HL-60 (cell line): ENCODE results near the gene LRRC43.

Source experiments
- DNase-seq, 2 experiments: peaks; one replicate each; pipeline ENCODE4 v3.0.0-alpha.2; 2010 to 2020; ENCODE audit warnings: low read depth in 1 of 2, low spot score in 1 of 2
- H3K27ac ChIP-seq: fragments of 250-450 bp; sonication (Bioruptor Pico); replicated peaks from 2 replicates; pipeline ENCODE4 v1.5.1; 2020; ENCODE audit warnings: mild to moderate bottlenecking, moderate library complexity
- H3K27me3 ChIP-seq: fragments of 250-450 bp; sonication (Bioruptor Pico); 2 replicates; pipeline ENCODE4 v1.5.1; 2021; ENCODE audit warnings: mild to moderate bottlenecking, moderate library complexity; ENCODE audit not compliant: insufficient read depth, poor library complexity, severe bottlenecking
- H3K4me3 ChIP-seq: replicated peaks from 2 replicates; pipeline ENCODE4 v1.5.1; 2011; ENCODE audit warnings: mild to moderate bottlenecking, control low read depth, low read length; ENCODE audit not compliant: insufficient read depth
- GABPA ChIP-seq: IDR thresholded peaks from 2 replicates; pipeline ENCODE4 v1.6.1; 2012; ENCODE audit warnings: low read depth
- POLR2AphosphoS5 ChIP-seq: IDR thresholded peaks from 2 replicates; pipeline ENCODE4 v1.6.1; 2012; ENCODE audit warnings: low read depth
- SPI1 ChIP-seq: IDR thresholded peaks from 2 replicates; pipeline ENCODE4 v1.6.1; 2012; ENCODE audit warnings: low read depth, mild to moderate bottlenecking, borderline replicate concordance
- TF ChIP-seq, protein P1 (sequence below): IDR thresholded peaks from 2 replicates; pipeline ENCODE4 v1.6.1; 2012; ENCODE audit warnings: low read depth; ENCODE audit not compliant: insufficient replicate concordance
- TF ChIP-seq, protein P2 (sequence below): IDR thresholded peaks from one replicate; pipeline ENCODE4 v1.5.1; 2011; ENCODE audit warnings: low read length, control low read depth, inconsistent platforms; ENCODE audit not compliant: insufficient read depth

LRRC43 gene

DNA sequence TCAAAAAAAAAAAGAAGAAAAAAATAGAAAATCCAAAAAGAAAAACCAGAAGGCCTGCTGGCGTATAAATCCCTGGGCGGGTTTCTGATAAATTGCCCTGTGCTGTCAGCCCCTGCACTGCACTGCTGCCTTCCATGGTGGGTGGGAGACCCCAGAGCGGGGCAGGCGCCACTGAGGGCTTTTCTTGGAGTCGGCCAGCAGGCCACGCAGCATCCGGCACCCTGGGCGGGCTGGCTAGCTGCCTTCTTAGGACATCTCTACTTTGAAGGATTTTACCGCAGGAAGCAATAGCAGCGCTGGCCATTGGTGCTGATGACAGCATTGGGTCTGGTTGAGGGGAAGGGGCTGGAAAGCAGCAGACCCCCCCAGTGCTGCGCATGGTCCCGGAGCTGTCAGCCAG, 38.0 kb upstream of the LRRC43 start:
- no peak for DNase-seq
- H3K4me3 ChIP-seq = no peak overlapping the region
- TF ChIP-seq POLR2AphosphoS5 (no peak), GABPA (no peak), SPI1 (no peak)
- TF ChIP-seq, protein P1, sequence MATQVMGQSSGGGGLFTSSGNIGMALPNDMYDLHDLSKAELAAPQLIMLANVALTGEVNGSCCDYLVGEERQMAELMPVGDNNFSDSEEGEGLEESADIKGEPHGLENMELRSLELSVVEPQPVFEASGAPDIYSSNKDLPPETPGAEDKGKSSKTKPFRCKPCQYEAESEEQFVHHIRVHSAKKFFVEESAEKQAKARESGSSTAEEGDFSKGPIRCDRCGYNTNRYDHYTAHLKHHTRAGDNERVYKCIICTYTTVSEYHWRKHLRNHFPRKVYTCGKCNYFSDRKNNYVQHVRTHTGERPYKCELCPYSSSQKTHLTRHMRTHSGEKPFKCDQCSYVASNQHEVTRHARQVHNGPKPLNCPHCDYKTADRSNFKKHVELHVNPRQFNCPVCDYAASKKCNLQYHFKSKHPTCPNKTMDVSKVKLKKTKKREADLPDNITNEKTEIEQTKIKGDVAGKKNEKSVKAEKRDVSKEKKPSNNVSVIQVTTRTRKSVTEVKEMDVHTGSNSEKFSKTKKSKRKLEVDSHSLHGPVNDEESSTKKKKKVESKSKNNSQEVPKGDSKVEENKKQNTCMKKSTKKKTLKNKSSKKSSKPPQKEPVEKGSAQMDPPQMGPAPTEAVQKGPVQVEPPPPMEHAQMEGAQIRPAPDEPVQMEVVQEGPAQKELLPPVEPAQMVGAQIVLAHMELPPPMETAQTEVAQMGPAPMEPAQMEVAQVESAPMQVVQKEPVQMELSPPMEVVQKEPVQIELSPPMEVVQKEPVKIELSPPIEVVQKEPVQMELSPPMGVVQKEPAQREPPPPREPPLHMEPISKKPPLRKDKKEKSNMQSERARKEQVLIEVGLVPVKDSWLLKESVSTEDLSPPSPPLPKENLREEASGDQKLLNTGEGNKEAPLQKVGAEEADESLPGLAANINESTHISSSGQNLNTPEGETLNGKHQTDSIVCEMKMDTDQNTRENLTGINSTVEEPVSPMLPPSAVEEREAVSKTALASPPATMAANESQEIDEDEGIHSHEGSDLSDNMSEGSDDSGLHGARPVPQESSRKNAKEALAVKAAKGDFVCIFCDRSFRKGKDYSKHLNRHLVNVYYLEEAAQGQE = no peak
- TF ChIP-seq, protein P2, sequence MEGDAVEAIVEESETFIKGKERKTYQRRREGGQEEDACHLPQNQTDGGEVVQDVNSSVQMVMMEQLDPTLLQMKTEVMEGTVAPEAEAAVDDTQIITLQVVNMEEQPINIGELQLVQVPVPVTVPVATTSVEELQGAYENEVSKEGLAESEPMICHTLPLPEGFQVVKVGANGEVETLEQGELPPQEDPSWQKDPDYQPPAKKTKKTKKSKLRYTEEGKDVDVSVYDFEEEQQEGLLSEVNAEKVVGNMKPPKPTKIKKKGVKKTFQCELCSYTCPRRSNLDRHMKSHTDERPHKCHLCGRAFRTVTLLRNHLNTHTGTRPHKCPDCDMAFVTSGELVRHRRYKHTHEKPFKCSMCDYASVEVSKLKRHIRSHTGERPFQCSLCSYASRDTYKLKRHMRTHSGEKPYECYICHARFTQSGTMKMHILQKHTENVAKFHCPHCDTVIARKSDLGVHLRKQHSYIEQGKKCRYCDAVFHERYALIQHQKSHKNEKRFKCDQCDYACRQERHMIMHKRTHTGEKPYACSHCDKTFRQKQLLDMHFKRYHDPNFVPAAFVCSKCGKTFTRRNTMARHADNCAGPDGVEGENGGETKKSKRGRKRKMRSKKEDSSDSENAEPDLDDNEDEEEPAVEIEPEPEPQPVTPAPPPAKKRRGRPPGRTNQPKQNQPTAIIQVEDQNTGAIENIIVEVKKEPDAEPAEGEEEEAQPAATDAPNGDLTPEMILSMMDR = no peak
- H3K27ac ChIP-seq = no peak overlapping the region
- no peaks in the 10 kb centered on the region for H3K27me3 ChIP-seq

- Histone ChIP-seq H3K27ac (no peak overlapping the region), H3K4me3 (no peak overlapping the region), H3K27me3 (no peaks in the 10 kb centered on the region)
- TF ChIP-seq, protein P2 = no peak
- TF ChIP-seq POLR2AphosphoS5 = peak; percentile 1; the same call in 1 of the 2 replicates
- no peak for DNase-seq
Measured at GRCh38 chr12:122145505-122146330, 37.2 kb upstream of the LRRC43 start.

DNA sequence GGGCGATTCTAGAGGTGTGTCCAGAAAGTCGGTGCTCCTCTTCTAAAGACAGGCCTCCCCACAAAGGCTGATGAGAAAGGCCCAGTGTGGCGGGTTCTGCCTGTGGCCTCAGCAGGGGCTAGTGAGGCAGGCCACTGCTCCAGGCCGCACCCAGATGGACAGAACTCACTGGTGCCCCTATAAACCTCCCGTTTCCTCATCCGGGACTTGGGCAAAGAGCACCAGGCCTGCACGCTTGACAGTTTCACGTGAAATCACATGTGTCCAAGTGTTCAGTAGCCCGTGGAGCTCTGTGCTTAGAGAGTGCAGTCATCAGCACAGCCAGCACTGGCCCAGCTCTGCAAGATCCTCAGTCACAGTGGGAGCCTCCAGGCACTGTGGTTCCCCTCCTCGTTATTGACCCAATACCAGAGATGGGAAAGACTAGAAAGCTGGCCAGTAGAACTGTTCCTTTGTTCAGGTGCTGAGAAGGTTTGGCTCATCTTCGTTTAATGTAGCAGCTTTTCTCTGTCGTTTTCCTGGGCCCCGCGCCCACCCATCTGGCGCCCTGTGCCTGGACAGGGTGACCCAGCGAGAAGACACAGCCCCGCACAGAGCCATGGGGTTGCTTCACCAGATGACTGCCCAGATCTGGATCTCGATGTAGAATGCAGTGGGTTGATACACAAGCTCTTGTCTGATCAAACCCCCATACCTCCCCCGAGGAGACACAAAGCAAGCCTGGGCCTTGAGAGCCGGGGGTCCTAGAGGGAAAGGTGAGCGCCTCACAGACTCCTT, 35.2 kb upstream of the LRRC43 start:
- no peaks in the 10 kb centered on the region for H3K27me3 ChIP-seq
- no peak overlapping the region for H3K27ac ChIP-seq
- no peak overlapping the region for H3K4me3 ChIP-seq
- DNase-seq = no peak
- TF ChIP-seq, protein P1 = no peak
- TF ChIP-seq GABPA (no peak), POLR2AphosphoS5 (no peak), SPI1 (no peak)
- TF ChIP-seq, protein P2 = no peak
